GM19467 (cell line): ENCODE results near the gene LINC01488.

ENCODE experiments used
- ATAC-seq: cut with Tn5 transposase; IDR thresholded peaks from one replicate; pipeline ENCODE4 v1.9.1; 2021; ENCODE audit warnings: mild to moderate bottlenecking, moderate library complexity; ENCODE audit not compliant: unreplicated experiment

The LINC01488 gene

GRCh38 chr11:69475866-69476471, 5.5 kb upstream of the LINC01488 start:
- no peak for ATAC-seq

DNA sequence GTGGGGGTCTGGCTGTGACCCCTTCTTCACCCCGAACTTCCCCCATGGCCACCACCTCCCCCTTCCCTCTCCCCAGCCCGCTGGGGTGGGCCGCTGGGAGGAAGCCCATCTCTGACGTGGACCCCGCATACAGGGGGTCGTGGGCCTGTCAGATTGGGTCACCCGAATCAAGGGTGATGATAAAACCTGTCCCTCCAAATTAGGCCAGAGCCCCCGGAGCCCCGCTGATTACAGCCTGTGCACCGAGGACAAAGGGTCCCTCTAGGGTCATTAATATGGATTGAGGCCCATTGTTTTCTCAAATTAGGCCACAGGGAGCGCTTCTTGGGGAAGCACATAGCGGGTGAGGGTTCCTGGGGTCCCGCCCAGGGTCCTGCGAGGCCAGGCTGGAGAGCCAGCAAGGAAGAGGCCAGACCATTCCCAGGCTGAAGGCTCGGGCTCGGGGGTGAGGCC, 4.9 kb upstream of the LINC01488 start:
- ATAC-seq, result no peak

DNA sequence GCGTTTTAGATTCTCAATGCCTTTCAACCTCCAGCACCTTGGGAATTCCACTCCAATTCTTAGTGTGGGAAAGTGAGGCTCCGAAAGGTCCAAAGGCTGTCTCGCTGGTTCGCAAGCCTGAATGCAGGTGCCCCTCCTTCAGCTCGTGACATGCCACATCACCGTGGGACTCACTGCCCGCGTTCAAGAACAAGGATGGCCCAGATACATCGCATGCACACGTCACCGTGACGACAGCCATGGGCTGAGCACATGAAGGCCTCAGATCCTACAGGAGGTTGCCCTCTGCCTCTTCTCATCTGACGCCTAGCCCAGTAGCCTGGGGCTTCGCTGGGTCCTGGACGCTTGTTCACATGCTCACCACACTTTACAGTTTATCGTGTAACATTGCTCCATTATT, 4.4 kb upstream of the LINC01488 start:
- ATAC-seq, result no peak

- ATAC-seq, result no peak
Measured at GRCh38 chr11:69479591-69480271, 1.7 kb upstream of the LINC01488 start.

DNA sequence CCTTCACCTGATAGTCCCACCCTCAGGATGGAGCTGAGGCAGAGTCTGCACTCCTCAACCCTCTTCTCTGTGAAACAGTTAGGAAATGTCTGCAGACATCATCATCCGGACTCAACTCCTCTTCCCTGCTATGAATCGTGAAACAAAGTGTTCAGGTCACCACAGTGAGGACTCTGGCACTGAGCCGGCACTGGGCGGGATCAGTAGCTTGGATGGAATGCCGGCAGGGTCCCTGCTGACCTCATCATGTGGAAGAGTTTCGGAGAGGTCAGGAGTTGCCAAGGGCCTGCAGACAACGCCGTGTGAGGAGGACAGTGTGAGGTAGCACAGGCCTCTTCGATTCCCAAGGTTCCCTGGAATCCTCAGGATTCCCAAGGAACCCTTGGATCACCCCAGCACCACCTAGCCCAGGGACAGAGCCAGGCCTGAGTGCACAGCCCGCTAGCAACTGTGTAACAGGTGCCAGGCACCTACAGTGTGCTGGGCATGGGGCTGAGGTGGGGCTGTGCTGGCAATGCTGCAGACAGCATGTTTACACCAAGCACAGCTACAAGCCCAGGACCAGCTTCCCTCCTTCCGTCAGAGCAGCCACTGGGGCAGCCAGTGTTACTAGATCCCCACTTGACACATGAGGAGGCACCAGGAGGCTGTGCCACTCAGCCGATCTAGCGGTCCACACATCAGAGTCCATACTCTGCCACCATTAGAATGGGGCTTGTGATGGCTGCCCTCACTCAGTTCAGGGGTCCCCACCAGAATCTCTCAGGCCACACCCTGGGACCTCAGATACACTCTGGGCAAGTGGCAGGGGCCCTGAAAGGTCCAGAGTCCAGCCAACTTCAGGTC, 693 bp upstream of the LINC01488 start:
- ATAC-seq, result no peak

GRCh38 chr11:69482322-69482721, 859 bp downstream of the LINC01488 start:
- ATAC-seq, result no peak

GRCh38 chr11:69483170-69483569, 1.7 kb downstream of the LINC01488 start:
- no peak for ATAC-seq

- no peak for ATAC-seq
Measured at GRCh38 chr11:69483691-69484426, 2.4 kb downstream of the LINC01488 start.

DNA sequence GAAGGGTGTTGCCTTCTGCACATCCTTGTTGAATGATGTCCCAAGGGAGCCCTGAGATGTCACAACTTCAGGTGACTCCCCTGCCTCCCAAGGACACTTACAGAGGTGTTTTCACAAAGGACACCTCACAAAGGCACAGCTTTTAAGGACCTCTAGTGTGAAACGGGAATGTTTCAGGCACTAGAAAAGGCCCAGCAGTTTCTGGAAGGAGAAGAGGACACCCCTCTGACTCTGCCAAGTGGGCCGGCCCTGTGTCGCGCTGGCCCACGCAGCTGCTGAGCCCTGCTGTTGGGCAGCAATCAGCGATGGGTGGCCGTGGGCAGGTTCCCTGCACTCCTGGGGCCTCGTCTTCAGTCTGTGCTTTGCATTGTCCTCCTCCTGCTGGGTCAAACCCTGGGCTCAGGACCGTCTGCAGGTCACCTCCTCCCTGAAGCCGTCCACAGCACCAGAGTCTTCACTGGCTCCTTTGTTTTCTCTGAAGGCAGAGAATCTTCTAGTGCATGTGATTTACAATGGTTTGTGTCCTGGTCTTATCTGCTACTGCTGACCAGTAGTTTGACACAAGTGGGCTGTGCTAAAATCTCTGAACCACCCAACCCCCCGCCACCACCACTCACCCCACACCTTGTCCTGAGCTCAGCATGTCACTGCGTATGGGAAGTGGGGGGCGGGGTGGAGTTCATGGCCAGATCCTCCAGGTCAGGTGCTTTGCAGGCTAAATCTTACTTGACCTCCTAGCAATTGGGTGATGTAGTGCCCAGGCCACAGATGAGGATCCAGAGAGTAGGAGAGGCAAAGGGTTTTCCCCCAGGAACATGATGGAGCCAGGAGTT, 3.2 kb downstream of the LINC01488 start:
- no peak for ATAC-seq

- no peak for ATAC-seq
Measured at GRCh38 chr11:69485337-69486041, 4.0 kb downstream of the LINC01488 start.

GRCh38 chr11:69486056-69486772, 4.8 kb downstream of the LINC01488 start:
- ATAC-seq, result no peak

DNA sequence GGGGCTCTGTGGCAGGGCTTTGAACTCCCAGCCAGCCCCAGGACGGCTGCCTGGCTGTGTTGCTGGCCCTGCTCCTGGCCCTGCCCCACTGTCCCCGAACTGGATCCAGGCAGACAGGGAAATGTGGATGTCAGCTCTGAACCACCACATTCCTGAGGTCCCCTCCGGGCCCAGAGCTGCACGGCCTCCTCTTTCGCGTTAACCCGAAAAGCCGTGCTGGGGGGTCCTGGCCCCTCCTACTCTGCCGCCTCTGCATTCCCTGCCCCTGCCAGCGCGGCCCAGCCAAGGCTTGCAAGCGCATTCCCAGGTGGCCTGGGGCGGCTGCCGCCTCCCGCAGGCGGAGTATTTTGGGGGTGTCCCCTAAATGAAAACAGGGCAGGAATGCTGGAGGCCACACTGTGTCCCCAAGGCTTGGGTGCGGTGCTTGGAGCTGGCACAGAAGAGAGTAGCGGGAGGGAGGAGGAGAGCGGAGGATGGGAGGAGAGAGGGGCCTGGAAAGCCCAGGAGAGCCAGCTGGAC, 5.4 kb downstream of the LINC01488 start:
- no peak for ATAC-seq

DNA sequence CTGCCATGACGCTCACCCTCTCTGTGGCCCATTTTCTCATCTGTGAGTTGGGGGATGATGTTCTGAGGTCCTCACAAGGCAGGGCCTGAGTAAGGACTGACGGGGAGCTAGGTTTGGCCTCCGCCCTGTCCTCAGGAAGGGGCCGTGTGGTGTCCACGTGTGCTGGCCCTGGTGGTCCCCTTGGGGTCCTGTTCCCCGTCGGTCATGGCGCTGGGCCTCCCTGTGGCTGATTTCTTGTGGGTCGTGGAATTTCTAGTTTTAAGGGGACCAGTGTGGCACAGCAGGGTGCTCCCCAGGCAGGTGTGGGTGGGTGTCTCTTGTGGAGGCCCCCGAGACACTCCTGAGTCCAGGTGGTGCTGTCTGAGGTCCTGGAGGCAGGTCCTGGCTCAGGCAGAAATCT, 5.9 kb downstream of the LINC01488 start:
- ATAC-seq, result no peak

- no peak for ATAC-seq
Measured at GRCh38 chr11:69487849-69488542, 6.5 kb downstream of the LINC01488 start.

DNA sequence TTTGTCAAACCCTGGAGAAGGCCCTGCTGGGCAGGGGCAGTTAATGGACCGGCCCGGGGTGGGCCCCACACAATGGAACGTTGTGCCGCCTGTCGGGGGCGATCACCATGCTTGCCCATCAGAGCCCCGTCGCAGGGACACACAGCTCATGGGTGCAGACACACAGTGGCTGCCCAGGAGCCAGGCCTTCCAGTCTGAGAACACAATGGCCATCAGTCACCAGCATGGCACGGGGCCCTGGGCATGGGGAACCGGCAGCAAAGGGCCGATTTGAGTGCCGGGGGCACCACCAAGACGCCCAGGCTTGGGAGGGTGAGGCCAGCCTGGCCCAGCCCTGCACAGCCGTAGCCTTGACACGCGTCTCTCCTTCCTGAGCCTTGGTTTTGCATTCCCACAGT, 7.1 kb downstream of the LINC01488 start:
- no peak for ATAC-seq

DNA sequence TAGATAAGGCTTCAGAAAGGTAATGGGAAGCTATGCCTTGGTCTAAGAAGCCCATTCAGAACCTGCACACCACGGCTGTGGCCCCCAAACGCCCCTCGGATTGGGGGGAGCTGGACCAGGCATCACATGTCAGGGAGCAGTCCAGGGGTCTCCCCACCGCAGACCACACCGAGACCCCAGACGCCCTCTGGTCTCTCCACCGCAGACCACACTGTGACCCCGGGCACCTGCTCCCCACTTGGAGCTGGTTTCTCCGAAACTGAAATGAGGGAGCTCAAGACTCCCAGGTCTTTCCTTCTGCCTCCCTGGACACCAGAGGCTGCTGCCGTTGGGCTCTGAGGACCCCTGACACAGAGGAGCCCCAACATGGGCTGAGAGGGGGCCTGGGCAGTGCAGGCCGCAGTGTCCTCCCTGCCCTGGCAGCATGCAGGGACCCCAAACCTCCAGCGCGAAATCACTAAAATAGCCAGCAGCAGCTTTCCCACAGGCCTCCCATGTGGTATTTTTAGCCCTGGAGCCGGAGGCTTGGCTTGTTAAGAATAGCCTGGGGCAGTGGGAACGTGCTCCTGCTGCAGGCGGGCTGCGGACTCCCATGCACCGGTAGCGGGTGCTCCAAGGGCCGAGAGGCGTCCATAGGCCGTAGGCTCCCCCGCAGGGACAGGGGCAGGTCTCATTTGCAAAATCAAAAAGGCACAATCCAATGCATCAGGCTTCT, 7.7 kb downstream of the LINC01488 start:
- ATAC-seq, result no peak

DNA sequence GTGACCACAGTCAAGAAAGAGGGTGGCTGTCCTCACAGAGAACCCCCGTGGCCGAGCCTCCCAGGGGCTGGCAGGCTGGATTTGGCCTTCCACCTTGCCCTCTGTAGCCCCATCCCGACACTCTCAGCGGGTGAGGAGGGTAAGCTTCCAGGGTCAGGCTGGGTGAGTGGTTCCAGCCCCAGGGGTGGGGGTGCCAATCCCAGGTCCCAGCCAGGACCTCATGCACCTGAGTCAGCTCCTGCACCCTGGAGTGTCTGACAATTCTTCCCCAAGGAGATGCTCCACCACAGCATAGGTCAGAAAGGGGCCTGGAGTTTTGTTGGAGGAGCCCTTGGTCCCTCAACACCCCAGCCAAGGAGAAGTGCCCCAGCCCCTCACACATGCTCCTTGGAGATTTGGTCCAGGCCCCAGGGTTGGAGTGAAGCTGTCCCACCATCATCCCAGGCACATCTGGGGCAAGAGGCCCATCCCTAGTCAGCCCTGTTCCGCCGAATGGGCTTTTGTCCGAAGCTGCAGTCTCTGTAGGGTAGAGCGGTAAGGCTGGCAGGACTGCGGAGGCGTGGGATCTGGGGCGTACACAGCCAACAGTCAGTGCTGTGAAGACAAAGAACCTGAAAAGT, 8.4 kb downstream of the LINC01488 start:
- no peak for ATAC-seq
